SU-DHL-6 (cell line): ENCODE data around the gene PRMT6.

Experiments
- EZH2phosphoT487 ChIP-seq: fragments of 200-600 bp; sonication (generic), shearing (Covaris generic); conservative IDR thresholded peaks from 2 replicates; pipeline ENCODE4 v1.6.1; 2018; ENCODE audit warnings: mild to moderate bottlenecking, antibody characterized with exemption, low read length, moderate library complexity, mixed read lengths
- TF ChIP-seq, protein P1 (sequence below): fragments of 200-600 bp; sonication (generic); IDR thresholded peaks from one replicate; pipeline ENCODE4 v1.5.1; 2017; ENCODE audit warnings: antibody characterized with exemption, mild to moderate bottlenecking, low read length, moderate library complexity; ENCODE audit not compliant: insufficient read depth, poor library complexity, severe bottlenecking

DNA sequence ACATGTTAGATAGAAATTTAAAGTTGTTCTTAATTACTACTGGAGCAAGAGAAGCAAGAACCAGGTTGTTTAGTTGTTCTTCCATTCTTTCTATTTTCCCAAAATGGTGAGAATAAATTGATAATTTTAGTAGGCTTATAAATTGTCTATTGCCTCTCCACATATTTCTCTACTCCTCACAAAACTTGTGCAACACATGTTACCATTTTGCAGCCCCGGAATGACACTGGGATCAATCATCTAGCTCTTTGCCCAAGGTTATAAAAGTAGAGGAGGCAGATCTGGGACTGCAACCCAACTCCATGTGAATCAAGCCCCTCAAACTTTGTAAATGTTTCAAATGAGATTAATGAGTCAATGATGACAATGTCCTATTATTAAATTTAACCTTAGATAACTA, 34.9 kb downstream of the PRMT6 start:
- TF ChIP-seq, protein P1, sequence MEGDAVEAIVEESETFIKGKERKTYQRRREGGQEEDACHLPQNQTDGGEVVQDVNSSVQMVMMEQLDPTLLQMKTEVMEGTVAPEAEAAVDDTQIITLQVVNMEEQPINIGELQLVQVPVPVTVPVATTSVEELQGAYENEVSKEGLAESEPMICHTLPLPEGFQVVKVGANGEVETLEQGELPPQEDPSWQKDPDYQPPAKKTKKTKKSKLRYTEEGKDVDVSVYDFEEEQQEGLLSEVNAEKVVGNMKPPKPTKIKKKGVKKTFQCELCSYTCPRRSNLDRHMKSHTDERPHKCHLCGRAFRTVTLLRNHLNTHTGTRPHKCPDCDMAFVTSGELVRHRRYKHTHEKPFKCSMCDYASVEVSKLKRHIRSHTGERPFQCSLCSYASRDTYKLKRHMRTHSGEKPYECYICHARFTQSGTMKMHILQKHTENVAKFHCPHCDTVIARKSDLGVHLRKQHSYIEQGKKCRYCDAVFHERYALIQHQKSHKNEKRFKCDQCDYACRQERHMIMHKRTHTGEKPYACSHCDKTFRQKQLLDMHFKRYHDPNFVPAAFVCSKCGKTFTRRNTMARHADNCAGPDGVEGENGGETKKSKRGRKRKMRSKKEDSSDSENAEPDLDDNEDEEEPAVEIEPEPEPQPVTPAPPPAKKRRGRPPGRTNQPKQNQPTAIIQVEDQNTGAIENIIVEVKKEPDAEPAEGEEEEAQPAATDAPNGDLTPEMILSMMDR = no peak
- no peak for TF ChIP-seq EZH2phosphoT487
